ENCODE measurements around the gene LYL1. TPM values are rescaled to one million over a fixed set of nuclear protein-coding genes. Genes with fewer than 3 reads are reported as not detected.
A peak's percentile ranks its signal among the peaks of the same experiment; 100 is the strongest.

Gene LYL1
- total RNA-seq, 3 donors from 2014 or later (not counting 1 experiment from before 2014, with no cell fraction given), result 2.0 to 7.7 (median 6.7) TPM

DNA sequence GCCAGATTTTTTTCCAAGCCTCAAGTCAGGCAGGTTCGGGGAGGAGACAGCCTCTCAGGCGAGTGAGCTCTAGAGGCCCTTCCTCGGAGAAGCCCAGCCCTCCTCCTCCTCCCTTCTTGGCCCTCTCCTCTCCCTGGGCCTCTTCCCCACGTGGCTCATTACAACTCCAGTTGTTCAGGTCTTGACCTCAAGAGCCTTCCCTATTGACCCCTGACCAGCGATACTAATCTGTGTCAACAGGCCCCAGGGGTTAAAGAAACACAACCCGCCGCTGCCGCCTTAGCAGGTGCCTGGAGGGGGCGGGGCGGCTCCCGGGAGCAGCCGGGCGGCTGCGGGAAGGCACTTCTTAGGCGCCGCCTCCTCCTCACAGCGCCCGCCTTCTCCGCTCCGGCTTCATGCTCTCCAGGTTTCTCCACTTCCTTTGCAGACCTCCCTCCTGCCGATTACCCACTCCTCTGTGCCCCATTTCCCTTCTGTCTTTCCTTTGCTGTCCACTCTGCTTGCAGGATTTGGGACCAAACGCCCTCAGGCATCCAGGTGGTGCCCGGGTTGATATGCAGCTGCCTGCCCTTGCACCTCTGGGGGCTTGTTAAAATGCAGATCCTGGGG is 51.0 kb downstream of the LYL1 start:
- intact Hi-C loops (cut with micrococcal nuclease), result loop anchor here (2.0 kb wide), 1 partner anchor 45 kb away; no protein-coding TSS in a partner anchor
- Mint-ChIP-seq H3K9me3 (no peaks in the 10 kb centered on the region), H3K27me3 (ENCODE audit: low read depth in 2 of 2) (peaks cover 26 to 36% of the 10 kb centered on the region in 2 donors), H3K27ac (peak overlapping the region in 1 of 2 donors; percentile 8), H3K4me1 (peaks cover 7 to 20% of the 10 kb centered on the region in 2 donors), H3K36me3 (no peaks in the 10 kb centered on the region), H3K4me3 (no peak overlapping the region)
- DNase-seq (peak in 1 of 2 donors; percentile 38), ATAC-seq (peak in 1 of 3 donors; percentile 28)
- no peak overlapping the region for H3K27ac ChIP-seq (ENCODE audit: low read length)
- WGBS (ENCODE audit: insufficient coverage), result 13% methylated on average over 23 of the region's 23 CpGs
- peaks cover 11% of the 10 kb centered on the region for H3K4me1 ChIP-seq (ENCODE audit: control insufficient read depth, insufficient read depth, low read length)
- H3K9me3 ChIP-seq (ENCODE audit: control insufficient read depth, insufficient read depth, low read length), result no peaks in the 10 kb centered on the region
- no peaks in the 10 kb centered on the region for H3K36me3 ChIP-seq (ENCODE audit: control insufficient read depth, insufficient read depth, low read length)
- TF ChIP-seq CTCF (IDR thresholded peaks at IDR 0.05), result no peak
- H3K27me3 ChIP-seq (ENCODE audit: control insufficient read depth, insufficient read depth, low read length), result peaks cover 9% of the 10 kb centered on the region
- H3K4me3 ChIP-seq (ENCODE audit: low read length), result no peak overlapping the region

GRCh38 chr19:13050274-13050673 is 52.4 kb downstream of the LYL1 start:
- no peak overlapping the region for H3K27ac ChIP-seq (ENCODE audit: low read length)
- no peaks in the 10 kb centered on the region for H3K36me3 ChIP-seq (ENCODE audit: control insufficient read depth, insufficient read depth, low read length)
- H3K4me3 Mint-ChIP-seq, result no peak overlapping the region
- no peak for TF ChIP-seq CTCF (IDR thresholded peaks at IDR 0.05)
- H3K4me1 ChIP-seq (ENCODE audit: control insufficient read depth, insufficient read depth, low read length), result peaks cover 25% of the 10 kb centered on the region
- intact Hi-C loops (cut with micrococcal nuclease), result no loop called here
- H3K9me3 ChIP-seq (ENCODE audit: control insufficient read depth, insufficient read depth, low read length), result no peaks in the 10 kb centered on the region
- 91% methylated on average over 4 of the region's 4 CpGs for WGBS (ENCODE audit: insufficient coverage)
- H3K27me3 ChIP-seq (ENCODE audit: control insufficient read depth, insufficient read depth, low read length), result peaks cover 9% of the 10 kb centered on the region
- ATAC-seq, result no peak
- H3K4me3 ChIP-seq (ENCODE audit: low read length), result no peak overlapping the region
- no peaks in the 10 kb centered on the region for H3K36me3 Mint-ChIP-seq
- no peaks in the 10 kb centered on the region for H3K9me3 Mint-ChIP-seq
- H3K27ac Mint-ChIP-seq, result no peak overlapping the region
- peaks cover 26 to 40% of the 10 kb centered on the region in 2 donors for H3K27me3 Mint-ChIP-seq (ENCODE audit: low read depth in 2 of 2)
- DNase-seq, result no peak
- peaks cover 18 to 34% of the 10 kb centered on the region in 2 donors for H3K4me1 Mint-ChIP-seq

Other genes starting within 250 kb of the LYL1 start
- gene DNASE2, start 221.4 kb downstream of the LYL1 start, total RNA-seq, result 10 to 100 TPM; 28.3 to 31.7 (median 31.2) TPM
- not detected for gene KLF1, start 215.7 kb downstream of the LYL1 start, total RNA-seq
- gene GCDH, start 211.7 kb downstream of the LYL1 start, total RNA-seq, result 10 to 100 TPM; 35.9 to 41.7 (median 36.3) TPM
- 1 to 10 TPM in 1 of 3 donors, under 1 TPM in 2; 0.88 to 2.2 (median 0.92) TPM for gene SYCE2, start 183.6 kb downstream of the LYL1 start, total RNA-seq
- 10 to 100 TPM; 29.3 to 34.5 (median 32.0) TPM for gene FARSA, start 169.1 kb downstream of the LYL1 start, total RNA-seq
- 100 to 1,000 TPM; 588 to 813 (median 763) TPM for gene CALR, start 164.2 kb downstream of the LYL1 start, total RNA-seq
- gene RAD23A, start 157.0 kb downstream of the LYL1 start, total RNA-seq, result 10 to 100 TPM; 79.2 to 81.2 (median 80.3) TPM
- gene GADD45GIP1, start 145.6 kb downstream of the LYL1 start, total RNA-seq, result 1 to 10 TPM; 5.3 to 7.1 (median 5.7) TPM
- gene DAND5, start 133.3 kb downstream of the LYL1 start, total RNA-seq, result not detected
- 1 to 10 TPM in 2 of 3 donors, under 1 TPM in 1; 0.61 to 2.1 (median 1.3) TPM for gene NFIX, start 107.4 kb downstream of the LYL1 start, total RNA-seq
- 10 to 100 TPM; 33.8 to 48.5 (median 42.2) TPM for gene TRMT1, start 13.9 kb upstream of the LYL1 start, total RNA-seq
- gene NACC1, start 15.4 kb upstream of the LYL1 start, total RNA-seq, result 10 to 100 TPM; 41.2 to 48.7 (median 43.4) TPM
- 10 to 100 TPM; 39.2 to 46.9 (median 42.0) TPM for gene STX10, start 47.5 kb upstream of the LYL1 start, total RNA-seq
- gene IER2, start 47.6 kb upstream of the LYL1 start, total RNA-seq, result 1,000 to 10,000 TPM in 1 of 3 donors, 100 to 1,000 TPM in 2; 668 to 1,112 (median 949) TPM